Parietal lobe (tissue), 1 donor: ENCODE measurements around the gene PA2G4. TPM values are rescaled to one million over a fixed set of nuclear protein-coding genes. Genes with fewer than 3 reads are reported as not detected.

Experiments used
- total RNA-seq: library from RNA; depleted of rRNA; stranded (reverse); fragments of >200 nt; gene quantifications from one replicate; pipeline ENCODE4 v1.2.3, GENCODE V29; 2014

PA2G4 gene
- total RNA-seq, result 91.7 TPM

GRCh38 chr12:56104109-56104814 is at the start of gene PA2G4:
Gene PA2G4 (plus strand): TSS chr12:56104559. CDS start chr12:56104738, 179 bp downstream.

GRCh38 chr12:56079723-56080555 is 24.4 kb upstream of the PA2G4 start, which contains the start of gene ERBB3:
Gene ERBB3 (plus strand): TSS chr12:56080165. CDS start chr12:56080301, 136 bp downstream.

GRCh38 chr12:56116267-56117081 is 12.1 kb downstream of the PA2G4 start, which contains the start of gene RPL41:
Gene RPL41 (plus strand): TSS chr12:56116633.

GRCh38 chr12:56117778-56118687 is 13.7 kb downstream of the PA2G4 start, which contains the start of gene ZC3H10:
Gene ZC3H10 (plus strand): TSS chr12:56118266. CDS start chr12:56120563, 2,297 bp downstream.

GRCh38 chr12:56127888-56128669 is 23.7 kb downstream of the PA2G4 start, which contains the start of gene ESYT1:
Gene ESYT1 (plus strand): TSS chr12:56128267. CDS start chr12:56128320, 53 bp downstream.

GRCh38 chr12:56152132-56152755 is 47.9 kb downstream of the PA2G4 start, which contains the start of gene MYL6B:
Gene MYL6B (plus strand): TSS chr12:56152587. CDS start chr12:56153919, 1,332 bp downstream.

GRCh38 chr12:56158029-56158925 is 53.9 kb downstream of the PA2G4 start, which contains the start of gene MYL6:
Gene MYL6 (plus strand): TSS chr12:56158359. CDS start chr12:56158402, 43 bp downstream.

Other genes with a start within 250 kb of the PA2G4 start
- 14.4 TPM for gene PYM1, start 176.7 kb upstream of the PA2G4 start, total RNA-seq
- gene DGKA, start 173.4 kb upstream of the PA2G4 start, total RNA-seq, result 13.5 TPM
- not detected for gene PMEL, start 138.5 kb upstream of the PA2G4 start, total RNA-seq
- 10.6 TPM for gene CDK2, start 137.7 kb upstream of the PA2G4 start, total RNA-seq
- 62.0 TPM for gene RAB5B, start 130.5 kb upstream of the PA2G4 start, total RNA-seq
- gene SUOX, start 107.3 kb upstream of the PA2G4 start, total RNA-seq, result 11.9 TPM
- gene IKZF4, start 83.5 kb upstream of the PA2G4 start, total RNA-seq, result 8.5 TPM
- gene RPS26, start 62.6 kb upstream of the PA2G4 start, total RNA-seq, result 22.8 TPM
- gene ERBB3, start 24.4 kb upstream of the PA2G4 start, total RNA-seq, result 3.4 TPM
- 1,201 TPM for gene RPL41, start 12.1 kb downstream of the PA2G4 start, total RNA-seq
- 12.8 TPM for gene ZC3H10, start 13.7 kb downstream of the PA2G4 start, total RNA-seq
- gene ESYT1, start 23.7 kb downstream of the PA2G4 start, total RNA-seq, result 24.4 TPM
- gene MYL6B, start 48.0 kb downstream of the PA2G4 start, total RNA-seq, result 91.1 TPM
- 311 TPM for gene MYL6, start 53.8 kb downstream of the PA2G4 start, total RNA-seq
- 149 TPM for gene SMARCC2, start 84.9 kb downstream of the PA2G4 start, total RNA-seq
- gene RNF41, start 117.4 kb downstream of the PA2G4 start, total RNA-seq, result 77.9 TPM
- 18.5 TPM for gene NABP2, start 119.8 kb downstream of the PA2G4 start, total RNA-seq
- gene SLC39A5, start 125.5 kb downstream of the PA2G4 start, total RNA-seq, result not detected
- gene ANKRD52, start 153.8 kb downstream of the PA2G4 start, total RNA-seq, result 35.4 TPM
- 17.5 TPM for gene COQ10A, start 162.4 kb downstream of the PA2G4 start, total RNA-seq
- gene CS, start 195.8 kb downstream of the PA2G4 start, total RNA-seq, result 149 TPM
- 51.6 TPM for gene CNPY2, start 211.4 kb downstream of the PA2G4 start, total RNA-seq
- gene PAN2, start 229.4 kb downstream of the PA2G4 start, total RNA-seq, result 54.8 TPM
- not detected for gene IL23A, start 234.3 kb downstream of the PA2G4 start, total RNA-seq